ENCODE data around the gene SPATA33. TPM values are rescaled to one million over a fixed set of nuclear protein-coding genes. Genes with fewer than 3 reads are reported as not detected.
"Not testable (repeated sequence)": the region's sequence is repeated elsewhere in the genome, so short reads cannot be mapped to it uniquely, and the experiment has no call there.

The SPATA33 gene
- total RNA-seq, 2 donors from 2014 or later = 2.4 to 3.6 TPM

- ATAC-seq = no peak
- intact Hi-C loops (cut with DNase I) = no loop called here
- no peak for DNase-seq
These were observed 1.1 kb upstream of the SPATA33 start for GRCh38 chr16:89656435-89657121.

- intact Hi-C loops (cut with DNase I) = no loop called here
- peak; percentile 22 for DNase-seq
- ATAC-seq = peak in 1 of 2 donors; percentile 27
These were observed 714 bp downstream of the SPATA33 start for GRCh38 chr16:89658221-89658879.

- intact Hi-C loops (cut with DNase I) = no loop called here
- ATAC-seq = no peak
- DNase-seq = peak; percentile 13
These were observed 2.5 kb downstream of the SPATA33 start for GRCh38 chr16:89660146-89660545.

- DNase-seq = no peak
- no peak for ATAC-seq
- intact Hi-C loops (cut with DNase I) = no loop called here
These were observed 3.6 kb downstream of the SPATA33 start for GRCh38 chr16:89661215-89661614.

GRCh38 chr16:89664238-89664637 is 6.6 kb downstream of the SPATA33 start:
- ATAC-seq; intact Hi-C loops (cut with DNase I): not testable (repeated sequence)
- DNase-seq = peak; percentile 2

GRCh38 chr16:89667000-89667399 is 9.4 kb downstream of the SPATA33 start:
- ATAC-seq; intact Hi-C loops (cut with DNase I): not testable (repeated sequence)
- DNase-seq = peak; percentile 20

- ATAC-seq (no peak), DNase-seq (peak; percentile 8)
- intact Hi-C loops (cut with DNase I) = no loop called here
These were observed 10.0 kb downstream of the SPATA33 start for GRCh38 chr16:89667633-89668032.

- ATAC-seq (no peak), DNase-seq (no peak)
- intact Hi-C loops (cut with DNase I) = no loop called here
These were observed 11.1 kb downstream of the SPATA33 start for GRCh38 chr16:89668790-89669158.

GRCh38 chr16:89669755-89670154 is 12.1 kb downstream of the SPATA33 start:
- DNase-seq (peak; percentile 2), ATAC-seq (no peak)

GRCh38 chr16:89670496-89671431 is 13.1 kb downstream of the SPATA33 start:
- intact Hi-C loops (cut with DNase I) = no loop called here
- DNase-seq (peak; percentile 6), ATAC-seq (no peak)

More at GRCh38 chr16:89669755-89670154, 12.1 kb downstream of the SPATA33 start:
- intact Hi-C loops (cut with DNase I) = no loop called here

GRCh38 chr16:89671565-89671964 is 13.9 kb downstream of the SPATA33 start:
- DNase-seq; intact Hi-C loops (cut with DNase I); ATAC-seq: not testable (repeated sequence)

- peak; percentile 5 for DNase-seq
- intact Hi-C loops (cut with DNase I) = no loop called here
- ATAC-seq = no peak
These were observed 14.7 kb downstream of the SPATA33 start for GRCh38 chr16:89672177-89672941.

- no peak for ATAC-seq
- no peak for DNase-seq
- intact Hi-C loops (cut with DNase I) = no loop called here
These were observed 20.6 kb downstream of the SPATA33 start for GRCh38 chr16:89678258-89678657.

GRCh38 chr16:89685916-89686315 is 28.3 kb downstream of the SPATA33 start:
- ATAC-seq (no peak), DNase-seq (peak; percentile 30)
- intact Hi-C loops (cut with DNase I) = no loop called here

GRCh38 chr16:89686520-89687091 is 29.0 kb downstream of the SPATA33 start, which contains the start of gene CDK10:
TSS of gene CDK10 (plus strand) at chr16:89686689. CDS start at chr16:89686711, 22 bp downstream.
- intact Hi-C loops (cut with DNase I) = no loop called here
- ATAC-seq (peak; percentile 96 to 97), DNase-seq (peak; percentile 93)

GRCh38 chr16:89687092-89687940 is 29.7 kb downstream of the SPATA33 start:
- ATAC-seq = peak; percentile 19 to 34
- intact Hi-C loops (cut with DNase I) = no loop called here
- peak; percentile 23 for DNase-seq

- intact Hi-C loops (cut with DNase I) = no loop called here
- peak; percentile 7 for DNase-seq
- ATAC-seq = no peak
These were observed 30.8 kb downstream of the SPATA33 start for GRCh38 chr16:89688395-89688794.

- intact Hi-C loops (cut with DNase I) = no loop called here
- no peak for ATAC-seq
- peak; percentile 9 for DNase-seq
These were observed 31.5 kb downstream of the SPATA33 start for GRCh38 chr16:89689142-89689541.
